Measurements from ENCODE around the gene TRAM2.
A peak's percentile ranks its signal among the peaks of the same experiment; 100 is the strongest.

Gene TRAM2

GRCh38 chr6:52505726-52506409 lies 71.0 kb downstream of the TRAM2 start:
- no peak for DNase-seq

- no peak for DNase-seq
Observed at GRCh38 chr6:52504782-52505136, 72.1 kb downstream of the TRAM2 start.

- DNase-seq = peak; percentile 66
Observed at GRCh38 chr6:52503851-52504781, 72.7 kb downstream of the TRAM2 start.

DNA sequence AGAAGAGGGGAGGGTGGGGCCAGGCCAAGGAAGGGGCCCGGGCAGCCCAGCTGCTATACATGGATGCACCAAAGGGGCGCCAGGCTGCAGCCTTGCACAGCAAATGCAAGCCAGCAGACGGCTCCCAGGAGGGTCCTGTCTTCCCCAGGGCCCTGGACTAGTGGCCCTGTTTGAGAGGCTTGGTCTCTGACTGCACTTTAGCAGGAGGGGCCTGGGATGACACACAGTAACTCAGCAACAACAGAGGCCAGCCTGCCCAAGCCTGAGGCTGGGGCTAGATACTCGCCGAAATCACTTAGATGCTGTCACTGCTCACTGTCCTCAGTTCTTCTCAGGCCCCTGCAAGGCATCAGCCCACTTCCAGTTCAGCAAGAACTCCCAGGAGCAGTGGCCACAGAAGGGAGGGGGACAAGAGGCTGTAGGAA lies 73.5 kb downstream of the TRAM2 start:
- no peak for DNase-seq

- no peak for DNase-seq
Observed at GRCh38 chr6:52502306-52503029, 74.4 kb downstream of the TRAM2 start.

DNA sequence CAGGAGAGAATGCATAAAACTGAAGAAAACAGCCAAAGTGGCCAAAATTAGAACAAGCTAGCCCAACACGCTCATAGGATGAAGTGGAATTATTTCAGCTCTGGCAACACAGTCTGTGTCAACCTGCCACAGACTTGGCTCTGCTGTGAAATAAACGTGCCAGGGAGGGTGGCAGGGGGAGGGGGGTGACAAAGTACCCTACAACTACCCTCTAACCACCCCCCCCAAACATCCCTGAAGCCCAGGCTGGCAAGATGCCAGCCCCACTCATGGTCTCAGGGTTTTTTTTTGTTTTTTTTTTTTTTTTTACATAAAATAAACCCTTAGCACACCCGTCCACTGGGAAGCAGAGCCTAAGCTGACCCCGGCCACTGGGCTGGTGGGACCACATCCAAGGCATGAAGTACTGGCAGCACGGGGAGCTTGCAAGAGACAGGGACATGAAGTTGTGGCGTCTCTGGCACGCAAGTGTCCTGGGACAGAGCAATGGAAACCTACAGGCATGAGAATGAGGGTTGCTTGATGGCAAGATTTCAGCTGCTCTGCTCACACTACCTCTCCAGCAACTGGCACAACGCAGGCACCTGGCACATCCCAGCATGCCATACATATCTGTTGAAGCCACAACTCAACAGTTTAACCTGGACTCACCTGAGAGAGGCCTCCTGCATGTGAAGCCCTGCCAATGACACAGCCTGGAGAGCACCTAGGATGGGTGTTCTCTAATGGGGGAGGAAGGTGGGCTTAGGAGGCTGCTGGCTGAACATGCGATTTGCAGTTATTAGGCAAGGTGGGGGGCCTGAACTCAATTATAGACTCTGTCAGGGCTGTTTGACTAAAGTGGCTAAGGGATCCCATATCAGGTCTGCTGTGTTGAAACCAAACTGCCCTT lies 76.4 kb downstream of the TRAM2 start:
- no peak for DNase-seq

DNA sequence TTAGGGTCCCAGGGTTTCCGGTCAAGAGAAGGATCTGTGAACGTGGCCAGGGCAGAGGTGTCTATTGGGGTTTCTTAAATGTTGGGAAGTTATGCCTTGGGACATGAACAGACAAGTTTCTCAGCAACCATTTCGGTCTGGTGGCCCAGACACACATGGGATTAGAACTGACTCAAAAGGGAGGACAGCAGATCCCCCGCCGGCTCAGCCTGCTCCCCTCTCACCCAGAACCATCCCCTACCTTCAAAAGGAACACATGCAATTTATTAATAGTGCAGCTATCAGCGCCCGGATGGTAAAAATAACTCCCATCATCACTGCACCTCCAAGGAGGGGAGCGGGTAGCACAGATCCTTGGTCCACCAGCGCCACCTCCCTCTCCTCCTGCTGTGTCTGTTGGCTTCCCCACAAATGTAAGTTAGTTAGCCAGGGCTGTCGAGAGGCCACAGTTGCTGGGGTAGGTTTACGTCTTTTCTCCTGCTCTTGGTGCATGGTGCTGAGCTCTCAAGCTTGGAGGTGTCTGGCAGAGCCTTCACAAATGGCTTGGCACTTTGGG lies 77.1 kb downstream of the TRAM2 start:
- no peak for DNase-seq

- DNase-seq = peak; percentile 71
Observed at GRCh38 chr6:52499026-52499425, 77.8 kb downstream of the TRAM2 start.

DNA sequence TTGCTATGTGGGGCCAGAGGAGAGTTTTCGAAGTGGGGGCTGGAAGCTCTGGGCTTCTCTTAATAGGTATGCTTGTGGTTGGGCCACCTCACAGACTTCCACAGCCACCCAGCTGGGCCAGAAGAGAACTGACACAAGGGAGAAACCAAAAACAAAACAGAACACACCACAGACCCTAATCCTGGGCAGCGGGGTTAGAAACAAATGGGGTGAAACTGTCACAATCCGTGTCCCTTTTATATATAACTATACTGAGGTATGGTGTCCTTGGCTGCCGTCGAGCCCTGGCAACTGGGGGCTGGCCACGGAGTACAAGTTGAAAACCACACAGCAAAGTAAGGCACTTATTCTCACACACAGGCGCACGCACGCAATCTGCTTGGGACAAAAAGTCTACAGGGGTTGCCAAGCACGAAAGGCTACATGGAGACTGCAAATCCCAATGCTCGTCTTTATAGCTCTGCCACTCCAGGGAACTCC lies 78.3 kb downstream of the TRAM2 start:
- DNase-seq = no peak

DNA sequence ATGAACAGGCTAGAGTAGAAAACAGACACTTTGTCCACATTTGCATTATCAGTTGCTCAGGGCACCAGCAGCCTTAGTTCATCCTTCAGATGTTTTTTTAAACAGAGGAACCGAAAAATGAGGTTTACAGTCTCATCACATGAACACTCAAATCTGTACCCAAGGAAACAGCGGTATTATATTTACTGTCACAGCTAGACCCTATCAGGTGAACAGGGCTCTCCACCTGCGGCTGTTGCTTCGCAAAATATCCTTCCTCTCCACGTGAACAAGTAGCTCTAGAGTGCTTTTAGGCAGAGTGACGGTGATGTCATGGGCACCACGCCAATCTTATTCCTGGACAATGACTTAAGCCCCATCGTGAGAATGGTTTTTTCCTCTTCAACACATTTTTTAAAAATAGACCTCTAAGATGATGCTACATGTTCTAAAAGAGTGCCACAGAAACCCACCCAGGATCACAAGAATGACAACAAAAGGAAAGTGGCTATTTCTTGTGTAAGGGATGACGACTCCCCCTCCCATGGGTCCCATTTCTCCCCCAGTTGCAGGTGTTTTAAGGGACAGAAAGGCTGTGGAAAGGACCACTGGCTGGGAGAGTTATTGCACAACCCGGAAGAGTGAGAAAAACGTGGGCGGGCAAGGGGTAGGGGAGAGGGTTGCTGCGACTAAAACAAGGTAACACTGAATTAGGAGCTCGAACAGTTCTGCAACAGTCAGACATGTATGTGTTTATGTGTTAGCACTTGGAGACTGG lies 79.0 kb downstream of the TRAM2 start:
- DNase-seq = no peak

GRCh38 chr6:52496631-52497030 lies 80.2 kb downstream of the TRAM2 start:
- no peak for DNase-seq

GRCh38 chr6:52495922-52496321 lies 80.9 kb downstream of the TRAM2 start:
- no peak for DNase-seq

GRCh38 chr6:52494298-52495072 lies 82.4 kb downstream of the TRAM2 start:
- DNase-seq = no peak

DNA sequence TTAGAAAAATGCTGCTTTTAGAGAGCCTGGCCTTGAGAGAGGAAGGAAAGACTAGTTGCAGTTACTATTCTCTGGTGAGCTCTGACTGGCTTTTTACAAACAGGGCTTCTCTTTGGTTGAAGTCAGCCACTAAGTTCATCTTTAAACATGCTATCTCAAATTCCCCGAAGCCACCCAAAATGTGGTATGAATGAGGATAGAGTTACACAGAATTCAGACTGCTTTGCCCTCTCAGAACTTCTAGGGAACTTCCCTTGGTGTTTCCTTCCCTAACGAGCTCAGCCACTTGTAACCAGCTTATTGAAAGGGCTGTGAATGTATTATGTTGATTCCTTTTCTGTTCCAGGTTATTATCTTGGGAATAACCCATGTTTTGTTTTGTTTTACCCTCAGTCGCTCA lies 83.2 kb downstream of the TRAM2 start:
- no peak for DNase-seq

- DNase-seq = no peak
Observed at GRCh38 chr6:52491203-52492069, 85.4 kb downstream of the TRAM2 start.

DNA sequence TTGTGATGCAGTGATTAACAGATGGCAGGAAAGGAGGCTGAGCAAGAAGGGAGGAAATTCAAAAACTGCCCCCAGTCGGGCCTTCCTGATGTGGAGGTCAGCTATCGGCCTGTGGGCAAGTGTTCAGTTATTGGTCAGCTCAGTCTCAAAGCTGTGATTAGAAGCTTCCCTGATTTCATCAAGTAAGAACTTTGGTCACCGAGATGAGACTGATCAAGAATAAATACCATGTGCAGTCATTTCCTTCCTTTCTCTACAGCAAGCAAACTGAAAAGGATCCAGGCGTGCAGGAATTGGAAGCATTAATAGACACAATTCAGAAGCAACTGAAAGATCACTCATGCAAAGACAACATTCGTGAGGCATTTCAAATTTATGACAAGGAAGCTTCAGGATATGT lies 87.0 kb downstream of the TRAM2 start:
- no peak for DNase-seq

- no peak for DNase-seq
Observed at GRCh38 chr6:52483671-52484003, 93.2 kb downstream of the TRAM2 start.

DNA sequence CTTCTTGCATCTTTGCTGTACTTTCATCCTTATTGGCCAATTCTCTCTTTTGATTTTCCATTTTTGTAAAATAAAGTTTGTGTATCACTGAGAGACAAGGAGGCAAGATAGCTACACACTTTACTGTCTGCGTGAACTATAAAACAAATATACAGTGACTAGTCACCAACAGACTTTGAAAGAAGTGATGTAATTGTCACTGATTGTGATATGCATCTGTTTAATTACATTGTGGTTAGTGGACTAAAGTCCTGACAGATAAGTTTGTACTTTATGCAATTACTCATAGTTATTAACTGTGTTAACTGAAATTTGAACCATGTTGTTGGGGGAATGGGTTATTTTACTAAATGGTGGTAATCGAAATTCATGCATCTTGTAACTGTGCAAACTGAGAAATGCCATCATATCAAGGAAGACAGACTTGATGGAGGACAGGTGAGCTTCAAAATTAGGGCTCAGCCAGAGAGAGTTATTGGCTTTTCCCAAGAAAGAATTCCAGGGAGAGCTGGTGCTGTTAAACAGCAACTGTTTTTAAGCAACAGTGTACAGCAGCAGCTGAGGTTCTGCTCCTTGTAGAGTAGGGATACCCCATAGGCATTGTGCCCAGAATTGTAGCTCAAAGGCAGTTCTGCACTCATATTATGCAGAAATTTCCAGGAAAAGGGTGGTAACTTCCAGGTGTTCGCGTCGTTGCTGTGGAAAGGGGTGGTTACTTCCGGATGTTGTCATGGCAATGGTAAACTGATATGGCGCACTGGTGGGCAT lies 93.8 kb downstream of the TRAM2 start:
- DNase-seq = no peak

DNA sequence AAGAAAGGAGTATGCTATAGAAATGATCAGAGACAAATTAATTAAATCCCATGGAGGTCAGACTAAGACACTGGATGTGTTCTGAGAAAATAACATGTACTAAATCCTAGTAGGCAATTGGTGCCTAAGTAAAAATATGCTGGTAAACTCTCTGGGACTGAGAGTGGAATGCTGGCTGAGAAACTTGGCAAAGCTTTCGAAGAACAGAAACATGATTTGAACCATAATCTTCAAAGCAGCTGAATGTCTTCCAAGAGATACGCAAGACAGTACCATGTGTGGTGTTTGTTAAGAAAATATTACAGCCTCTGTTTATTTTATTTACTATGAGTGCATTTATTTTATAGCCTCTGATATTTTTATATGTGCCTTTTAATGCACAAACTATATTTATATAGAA lies 101.6 kb downstream of the TRAM2 start:
- DNase-seq = no peak
